Measurements from ENCODE around the gene RPS3. TPM values are rescaled to one million over a fixed set of nuclear protein-coding genes. Genes with fewer than 3 reads are reported as not detected.
A peak's percentile ranks its signal among the peaks of the same experiment; 100 is the strongest.

The RPS3 gene
- total RNA-seq, 2 donors from 2014 or later, result 2,923 to 3,877 TPM

DNA sequence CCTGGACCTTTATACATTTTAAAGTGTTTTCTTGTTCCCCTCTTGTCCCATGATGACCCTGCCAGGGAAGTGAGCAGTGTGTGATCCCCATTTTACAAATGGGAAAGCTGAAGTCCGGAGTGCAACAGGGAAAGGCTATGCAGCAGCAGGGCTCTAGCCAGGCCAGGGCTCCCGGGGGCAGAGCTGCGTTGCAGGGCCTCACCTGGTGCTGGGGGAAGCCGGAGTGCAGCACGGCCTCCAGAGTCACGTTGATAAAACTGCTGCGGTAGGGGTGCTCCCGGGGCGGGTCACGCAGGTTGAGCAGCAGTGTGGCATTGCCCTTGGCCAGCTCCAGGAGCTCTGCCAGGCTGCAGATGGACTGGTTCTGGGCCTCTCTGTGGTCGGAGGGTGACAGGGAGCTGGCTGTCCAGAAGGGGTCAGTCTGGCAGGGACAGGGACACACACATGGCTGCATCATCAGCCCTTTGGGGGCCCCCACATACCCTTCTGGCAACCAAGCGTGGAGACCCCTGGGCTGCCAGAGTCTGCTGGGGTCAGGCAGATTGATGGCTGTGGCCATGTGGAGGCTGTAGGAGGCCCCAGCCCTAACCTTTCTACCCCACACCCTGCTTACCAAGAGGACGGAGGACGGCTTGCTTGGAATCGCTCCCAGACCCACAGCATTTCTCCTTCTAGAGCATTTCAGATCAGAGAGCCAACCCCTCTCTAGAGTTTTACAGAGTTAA lies 43.0 kb downstream of the RPS3 start:
- TF ChIP-seq CTCF (conservative IDR thresholded peaks at IDR 0.05), result no peak
- H3K4me3 Mint-ChIP-seq, result no peak overlapping the region
- Histone ChIP-seq H3K9ac (ENCODE audit: extremely low read depth, low read length, poor library complexity, severe bottlenecking) (no peak overlapping the region), H3K4me1 (ENCODE audit: control insufficient read depth, insufficient read depth, low read length) (peaks cover 3% of the 10 kb centered on the region), H3K4me3 (ENCODE audit: low read length) (no peak overlapping the region), H3K36me3 (ENCODE audit: control insufficient read depth, insufficient read depth, low read length) (no peaks in the 10 kb centered on the region), H3K27ac (ENCODE audit: low read depth, low read length) (no peak overlapping the region), H3K27me3 (ENCODE audit: control insufficient read depth, insufficient read depth, low read length, poor library complexity, severe bottlenecking) (no peaks in the 10 kb centered on the region), H3K9me3 (ENCODE audit: control insufficient read depth, low read length) (no peaks in the 10 kb centered on the region)
- no peak for DNase-seq
- peaks cover 19% of the 10 kb centered on the region for H3K4me1 Mint-ChIP-seq
- no peaks in the 10 kb centered on the region for H3K36me3 Mint-ChIP-seq (ENCODE audit: low read depth)
- no peak overlapping the region for H3K27ac Mint-ChIP-seq
- WGBS, 2 experiments (ENCODE audit: insufficient coverage in 1 of 2, insufficient read length in 1 of 2), result 91 to 98% methylated on average over 12 to 15 of the region's 15 CpGs
- H3K9me3 Mint-ChIP-seq, result no peaks in the 10 kb centered on the region
- H3K27me3 Mint-ChIP-seq (ENCODE audit: insufficient read depth), result peaks cover 6% of the 10 kb centered on the region

DNA sequence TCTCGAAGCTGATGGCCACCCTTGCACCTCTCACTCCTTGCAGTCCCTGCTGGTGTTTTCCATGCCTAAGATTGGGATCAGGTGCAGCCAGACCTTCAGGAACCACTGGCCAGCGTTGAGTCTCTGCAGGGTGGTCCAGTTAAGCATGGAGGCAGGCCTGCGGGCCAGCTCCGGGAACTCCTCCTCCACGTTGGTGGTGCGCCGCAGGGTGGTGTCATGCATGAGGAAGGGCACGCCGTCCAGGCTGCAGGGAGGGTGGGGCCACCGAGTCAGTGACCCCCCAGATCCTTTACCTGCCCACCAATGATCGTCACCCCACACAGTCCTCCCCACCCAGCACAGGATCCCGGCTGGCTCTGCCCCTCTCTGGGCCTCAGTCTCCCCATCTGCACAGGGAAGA lies 43.7 kb downstream of the RPS3 start:
- Mint-ChIP-seq H3K36me3 (ENCODE audit: low read depth) (no peaks in the 10 kb centered on the region), H3K27me3 (ENCODE audit: insufficient read depth) (peaks cover 6% of the 10 kb centered on the region), H3K4me3 (no peak overlapping the region), H3K4me1 (peaks cover 19% of the 10 kb centered on the region), H3K9me3 (no peaks in the 10 kb centered on the region), H3K27ac (no peak overlapping the region)
- Histone ChIP-seq H3K9me3 (ENCODE audit: control insufficient read depth, low read length) (no peaks in the 10 kb centered on the region), H3K4me1 (ENCODE audit: control insufficient read depth, insufficient read depth, low read length) (peaks cover 3% of the 10 kb centered on the region), H3K4me3 (ENCODE audit: low read length) (no peak overlapping the region), H3K27me3 (ENCODE audit: control insufficient read depth, insufficient read depth, low read length, poor library complexity, severe bottlenecking) (no peaks in the 10 kb centered on the region), H3K36me3 (ENCODE audit: control insufficient read depth, insufficient read depth, low read length) (no peaks in the 10 kb centered on the region), H3K27ac (ENCODE audit: low read depth, low read length) (no peak overlapping the region), H3K9ac (ENCODE audit: extremely low read depth, low read length, poor library complexity, severe bottlenecking) (no peak overlapping the region)
- WGBS, 2 experiments (ENCODE audit: insufficient coverage in 1 of 2, insufficient read length in 1 of 2), result 91 to 98% methylated on average over 7 to 12 of the region's 12 CpGs
- no peak for TF ChIP-seq CTCF (conservative IDR thresholded peaks at IDR 0.05)
- no peak for DNase-seq

GRCh38 chr11:75445315-75445953 lies 46.1 kb downstream of the RPS3 start:
- H3K4me1 ChIP-seq (ENCODE audit: control insufficient read depth, insufficient read depth, low read length), result no peaks in the 10 kb centered on the region
- 37% methylated on average over 6 of the region's 6 CpGs; no CpG with 5 or more reads in 1 of the 2 experiments for WGBS, 2 experiments (ENCODE audit: insufficient coverage in 1 of 2, insufficient read length in 1 of 2)
- H3K36me3 Mint-ChIP-seq (ENCODE audit: low read depth), result no peaks in the 10 kb centered on the region
- H3K4me3 ChIP-seq (ENCODE audit: low read length), result no peak overlapping the region
- H3K27me3 ChIP-seq (ENCODE audit: control insufficient read depth, insufficient read depth, low read length, poor library complexity, severe bottlenecking), result no peaks in the 10 kb centered on the region
- peak; percentile 94 for DNase-seq
- no peaks in the 10 kb centered on the region for H3K9me3 Mint-ChIP-seq
- no peak overlapping the region for H3K9ac ChIP-seq (ENCODE audit: extremely low read depth, low read length, poor library complexity, severe bottlenecking)
- H3K27ac ChIP-seq (ENCODE audit: low read depth, low read length), result no peak overlapping the region
- no peak overlapping the region for H3K27ac Mint-ChIP-seq
- peaks cover under 1% of the 10 kb centered on the region for H3K4me1 Mint-ChIP-seq
- peaks cover 3% of the 10 kb centered on the region for H3K27me3 Mint-ChIP-seq (ENCODE audit: insufficient read depth)
- peak; percentile 95 for TF ChIP-seq CTCF (conservative IDR thresholded peaks at IDR 0.05)
- no peaks in the 10 kb centered on the region for H3K36me3 ChIP-seq (ENCODE audit: control insufficient read depth, insufficient read depth, low read length)
- H3K4me3 Mint-ChIP-seq, result no peak overlapping the region
- no peaks in the 10 kb centered on the region for H3K9me3 ChIP-seq (ENCODE audit: control insufficient read depth, low read length)

Measured in endodermal cell (in vitro differentiated cells).